HepG2 (cell line): ENCODE data around the gene SMAD6. TPM values are rescaled to one million over a fixed set of nuclear protein-coding genes. Genes with fewer than 3 reads are reported as not detected.

ENCODE experiments used
- HHEX ChIP-seq: IDR thresholded peaks from 2 replicates; pipeline ENCODE4 v1.6.1; 2016; ENCODE audit warnings: control low read depth
- HMGXB4 ChIP-seq, 2 experiments: sonication (generic) in 1 of 2; formaldehyde crosslinking in 1 of 2; IDR thresholded peaks; 2 replicates each; pipeline versions ENCODE4 v1.4.0 to v1.6.1; 2018 to 2020; ENCODE audit warnings: missing genetic modification reagents in 2 of 2, borderline replicate concordance in 1 of 2, low read depth in 1 of 2, mild to moderate bottlenecking in 1 of 2, missing biosample characterization in 1 of 2
- HOXA5 ChIP-seq: sonication (generic); formaldehyde crosslinking; IDR thresholded peaks from 2 replicates; pipeline ENCODE4 v1.4.0; 2020; ENCODE audit warnings: missing genetic modification reagents
- ZBTB40 ChIP-seq, 2 experiments: fragments of 450-650 bp in 1 of 2; sonication (generic) in 1 of 2; formaldehyde crosslinking in 1 of 2; IDR thresholded peaks; 2 replicates each; pipeline versions ENCODE4 v1.6.1 to v1.8.0; 2016 to 2022; ENCODE audit warnings: antibody characterized with exemption in 1 of 2, mild to moderate bottlenecking in 1 of 2, missing genetic modification reagents in 1 of 2
- ZNF558 ChIP-seq: sonication (generic); formaldehyde crosslinking; IDR thresholded peaks from 2 replicates; pipeline ENCODE4 v1.9.0; 2022; ENCODE audit warnings: mild to moderate bottlenecking, missing genetic modification reagents, borderline replicate concordance
- polyA plus RNA-seq, 8 experiments: library from polyadenylated mRNA; depleted of rRNA in 3 of 8; stranded (reverse) in 7 of 8; unstranded in 1 of 8; fragments of >200 nt; fragmentation: Illumina TruSeq in 4 of 8; extraction: Trizol in 4 of 8; gene quantifications; 2 replicates each; pipeline versions ENCODE4 v1.2.1 to v1.2.3, GENCODE V29; 2011 to 2016; ENCODE audit warnings: low read depth in 4 of 8, missing spikeins in 1 of 8, mixed read lengths in 1 of 8; ENCODE audit not compliant: insufficient read depth in 1 of 8
- total RNA-seq, 5 experiments: library from RNA; depleted of rRNA; stranded (reverse); fragments of >200 nt; fragmentation: Illumina TruSeq; extraction: Trizol; gene quantifications; 2 replicates each; pipeline ENCODE4 v1.2.3, GENCODE V29; 2016; ENCODE audit warnings: low read depth in 1 of 5

The SMAD6 gene
- total and polyA plus RNA-seq, 2 of the 13 experiments (the other 11 are each of a cell fraction or from before 2014, with no cell fraction given), result 3.3 to 4.4 TPM

GRCh38 chr15:66821307-66821706, 119.3 kb downstream of the SMAD6 start (continued):
- no peak for TF ChIP-seq HMGXB4 (CRISPR knock-in tag; IDR thresholded peaks at IDR 0.05; ENCODE audit: borderline replicate concordance in 1 of 2, low read depth in 1 of 2)
- TF ChIP-seq HHEX (CRISPR knock-in tag), result no peak
- no peak for TF ChIP-seq ZNF558 (CRISPR knock-in tag)
- no peak for TF ChIP-seq ZBTB40 (IDR thresholded peaks at IDR 0.05)
- TF ChIP-seq ZBTB40 (CRISPR knock-in tag; IDR thresholded peaks at IDR 0.05), result no peak
- no peak for TF ChIP-seq HOXA5 (CRISPR knock-in tag)
